Endothelial cell of umbilical vein (primary cell): ENCODE data around the gene LSMEM2. TPM values are rescaled to one million over a fixed set of nuclear protein-coding genes. Genes with fewer than 3 reads are reported as not detected.

ENCODE experiments used
- BruUV-seq: library from RNA; stranded (reverse); fragments of 400-500 nt; replicated peaks from 2 replicates; lab custom pipeline; 2021; lab: Mats Ljungman, UMichigan
- CTCF ChIA-PET: fragments of 300-600, 350-600 bp; sonication (Branson Sonifier 250); formaldehyde crosslinking; loops from one replicate; lab custom pipeline; 2021; ENCODE audit warnings: antibody characterized with exemption, inconsistent platforms; lab: Charles Lee
- POLR2A ChIA-PET: fragments of 300-600, 350-600 bp; sonication (Branson Sonifier 250); formaldehyde crosslinking; loops from one replicate; lab custom pipeline; 2021; ENCODE audit warnings: antibody characterized with exemption, inconsistent platforms; lab: Charles Lee
- DNase-seq: peaks from one replicate; pipeline ENCODE4 v3.0.0-alpha.2; 2011; ENCODE audit warnings: low read depth, low spot score
- FAIRE-seq: peaks from 2 replicates; lab custom pipeline; 2011; peaks lifted over from hg19 to GRCh38; lab: Jason Lieb, UNC
- H2AFZ ChIP-seq: 2 replicates; pipeline ENCODE4 v1.6.0; 2012; ENCODE audit warnings: low read depth, low read length, control low read depth, inconsistent platforms
- H3K27ac ChIP-seq: 2 replicates; pipeline ENCODE4 v1.5.1; 2011; ENCODE audit warnings: low read depth, mild to moderate bottlenecking, control low read depth, low read length, moderate library complexity; ENCODE audit not compliant: insufficient read depth
- H3K27me3 ChIP-seq, 2 experiments: 2 replicates each; pipeline versions ENCODE4 v1.6.0 to v1.6.1; 2011; ENCODE audit warnings: low read length in 2 of 2, mixed read lengths in 1 of 2; ENCODE audit not compliant: control insufficient read depth in 2 of 2, insufficient read depth in 2 of 2
- H3K36me3 ChIP-seq, 2 experiments: 2 replicates in 1 of 2; 3 replicates in 1 of 2; pipeline ENCODE4 v1.5.1; 2011; ENCODE audit warnings: low read length in 2 of 2, mild to moderate bottlenecking in 1 of 2, moderate library complexity in 1 of 2; ENCODE audit not compliant: control insufficient read depth in 2 of 2, insufficient read depth in 2 of 2; ENCODE audit errors: extremely low read depth in 1 of 2
- H3K4me1 ChIP-seq: 3 replicates; pipeline ENCODE4 v1.5.1; 2011; ENCODE audit warnings: mild to moderate bottlenecking, low read length; ENCODE audit not compliant: control insufficient read depth, insufficient read depth; ENCODE audit errors: extremely low read depth
- H3K4me2 ChIP-seq: 2 replicates; pipeline ENCODE4 v1.6.1; 2011; ENCODE audit warnings: low read length, control low read depth, mixed read lengths; ENCODE audit not compliant: insufficient read depth
- H3K4me3 ChIP-seq, 3 experiments: fragments of 200-600 bp in 1 of 3; sonication (generic), shearing (Covaris generic) in 1 of 3; replicated peaks in 1 of 3; 2 replicates each; pipeline ENCODE4 v1.5.1; 2011 to 2016; ENCODE audit warnings: control low read depth in 3 of 3, low read length in 3 of 3, mild to moderate bottlenecking in 2 of 3, inconsistent platforms in 1 of 3, low read depth in 1 of 3, moderate library complexity in 1 of 3; ENCODE audit not compliant: insufficient read depth in 1 of 3
- H3K79me2 ChIP-seq: 2 replicates; pipeline ENCODE4 v1.6.0; 2012; ENCODE audit warnings: low read length, inconsistent platforms; ENCODE audit not compliant: control insufficient read depth, insufficient read depth
- H3K9ac ChIP-seq: replicated peaks from 2 replicates; pipeline ENCODE3; 2011; ENCODE audit warnings: low read length, control low read depth; ENCODE audit not compliant: insufficient read depth; ENCODE audit errors: extremely low read depth
- H3K9me1 ChIP-seq: replicated peaks from 3 replicates; pipeline ENCODE4 v1.6.0; 2011; ENCODE audit warnings: mild to moderate bottlenecking, low read length; ENCODE audit not compliant: control insufficient read depth, insufficient read depth; ENCODE audit errors: extremely low read depth
- H3K9me3 ChIP-seq: replicated peaks from 2 replicates; pipeline ENCODE4 v1.5.1; 2012; ENCODE audit warnings: low read length, inconsistent platforms; ENCODE audit not compliant: control insufficient read depth, insufficient read depth
- H4K20me1 ChIP-seq: replicated peaks from 2 replicates; pipeline ENCODE3; 2011; ENCODE audit warnings: mild to moderate bottlenecking, low read length; ENCODE audit not compliant: control insufficient read depth, insufficient read depth; ENCODE audit errors: extremely low read depth
- POLR2A ChIP-seq: IDR thresholded peaks from 2 replicates; pipeline ENCODE4 v1.6.1; 2012; ENCODE audit warnings: low read depth, mild to moderate bottlenecking, control low read depth, low read length
- POLR2AphosphoS5 ChIP-seq: IDR thresholded peaks from 2 replicates; pipeline ENCODE4 v1.6.1; 2012; ENCODE audit warnings: low read depth, mild to moderate bottlenecking, control low read depth, low read length, moderate library complexity; ENCODE audit not compliant: insufficient read depth
- dilution Hi-C: fragments of 300-500 bp; cut with MboI; formaldehyde crosslinking; loops from one replicate; pipeline ENCODE4 v1.15.0; 2019; ENCODE audit warnings: low sequenced_read_pairs; ENCODE audit not compliant: extremely low pct_ligation_motif_present
- intact Hi-C: fragments of 100-400 bp; cut with micrococcal nuclease; formaldehyde crosslinking; loops from one replicate; pipeline ENCODE4 v1.10.0; 2022
- polyA plus RNA-seq, 4 experiments: library from polyadenylated mRNA; depleted of rRNA in 3 of 4; stranded (reverse) in 3 of 4; unstranded in 1 of 4; fragments of >200 nt; gene quantifications; 2 replicates each; pipeline versions ENCODE4 v1.2.1 to v1.2.3, GENCODE V29; 2011 to 2012; ENCODE audit warnings: missing spikeins in 1 of 4
- total RNA-seq: library from RNA; stranded (reverse); gene quantifications from 2 replicates; pipeline ENCODE4 v1.2.3, GENCODE V29; 2021
- TF ChIP-seq, protein P1 (sequence below), 2 donors: IDR thresholded peaks; 1 replicate in 1 of 2; 2 replicates in 1 of 2; pipeline ENCODE4 v1.5.1; 2011; ENCODE audit warnings: low read length in 2 of 2, mild to moderate bottlenecking in 2 of 2, moderate library complexity in 2 of 2, control low read depth in 1 of 2, inconsistent platforms in 1 of 2, low read depth in 1 of 2; ENCODE audit not compliant: insufficient read depth in 1 of 2; ENCODE audit errors: extremely low read depth in 1 of 2
- TF ChIP-seq, protein P2 (sequence below): IDR thresholded peaks from 2 replicates; pipeline ENCODE4 v1.6.1; 2011; ENCODE audit not compliant: insufficient read depth, insufficient read length

Gene LSMEM2
- total and polyA plus RNA-seq, 2 donors (not counting 3 experiments of a cell fraction or from before 2014, with no cell fraction given): not detected

DNA sequence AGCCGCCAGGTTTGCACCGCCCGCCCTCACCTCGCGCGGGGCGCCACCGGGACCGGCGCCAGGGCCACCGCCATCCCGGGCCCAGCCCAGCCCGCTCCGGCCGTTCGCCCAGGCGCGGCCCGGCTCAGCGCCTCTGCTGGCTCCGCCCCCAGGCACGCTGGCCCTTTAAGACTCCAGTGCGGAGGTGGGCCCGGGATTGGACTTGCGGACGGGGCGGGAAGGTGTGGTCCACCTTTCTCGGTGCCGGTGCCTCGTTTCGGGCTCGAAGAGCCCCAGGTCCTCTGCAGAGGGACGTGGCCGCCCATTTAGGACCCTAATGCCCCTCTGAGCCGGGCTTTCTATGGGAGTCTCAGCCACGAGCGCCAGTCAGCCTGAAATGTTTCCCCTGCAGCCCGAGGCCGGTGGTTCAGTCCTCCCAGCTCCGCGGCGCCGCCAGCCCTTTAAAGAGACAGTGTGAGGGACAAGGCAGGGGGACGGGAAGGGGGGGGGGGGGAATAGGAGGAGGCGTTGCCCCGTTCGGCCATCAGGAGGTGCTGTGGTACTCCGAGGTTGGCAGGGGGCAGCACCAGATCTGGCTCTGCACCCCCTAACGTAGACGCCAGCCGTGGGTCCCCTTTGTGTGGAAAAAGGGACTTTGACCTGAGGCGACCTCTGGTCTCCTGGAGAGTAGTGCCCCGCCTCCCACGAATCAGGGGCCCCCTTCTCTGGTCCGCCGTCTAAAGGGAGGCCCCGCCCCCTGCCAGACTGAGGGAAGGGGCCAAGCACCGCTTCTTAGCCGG lies 42.6 kb downstream of the LSMEM2 start:
- peak overlapping the region; percentile 75 for H3K4me2 ChIP-seq
- no peaks in the 10 kb centered on the region for H4K20me1 ChIP-seq
- FAIRE-seq (peak; percentile 97), DNase-seq (peak; percentile 91)
- H3K9me1 ChIP-seq: no peaks in the 10 kb centered on the region
- H3K27ac ChIP-seq: peak overlapping the region; percentile 99
- TF ChIP-seq, protein P1, sequence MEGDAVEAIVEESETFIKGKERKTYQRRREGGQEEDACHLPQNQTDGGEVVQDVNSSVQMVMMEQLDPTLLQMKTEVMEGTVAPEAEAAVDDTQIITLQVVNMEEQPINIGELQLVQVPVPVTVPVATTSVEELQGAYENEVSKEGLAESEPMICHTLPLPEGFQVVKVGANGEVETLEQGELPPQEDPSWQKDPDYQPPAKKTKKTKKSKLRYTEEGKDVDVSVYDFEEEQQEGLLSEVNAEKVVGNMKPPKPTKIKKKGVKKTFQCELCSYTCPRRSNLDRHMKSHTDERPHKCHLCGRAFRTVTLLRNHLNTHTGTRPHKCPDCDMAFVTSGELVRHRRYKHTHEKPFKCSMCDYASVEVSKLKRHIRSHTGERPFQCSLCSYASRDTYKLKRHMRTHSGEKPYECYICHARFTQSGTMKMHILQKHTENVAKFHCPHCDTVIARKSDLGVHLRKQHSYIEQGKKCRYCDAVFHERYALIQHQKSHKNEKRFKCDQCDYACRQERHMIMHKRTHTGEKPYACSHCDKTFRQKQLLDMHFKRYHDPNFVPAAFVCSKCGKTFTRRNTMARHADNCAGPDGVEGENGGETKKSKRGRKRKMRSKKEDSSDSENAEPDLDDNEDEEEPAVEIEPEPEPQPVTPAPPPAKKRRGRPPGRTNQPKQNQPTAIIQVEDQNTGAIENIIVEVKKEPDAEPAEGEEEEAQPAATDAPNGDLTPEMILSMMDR (IDR thresholded peaks at IDR 0.05; ENCODE audit: extremely low read depth in 1 of 2, insufficient read depth in 1 of 2, low read depth in 1 of 2, low read length in 2 of 2): peak; percentile 41 to 82
- TF ChIP-seq, protein P2, sequence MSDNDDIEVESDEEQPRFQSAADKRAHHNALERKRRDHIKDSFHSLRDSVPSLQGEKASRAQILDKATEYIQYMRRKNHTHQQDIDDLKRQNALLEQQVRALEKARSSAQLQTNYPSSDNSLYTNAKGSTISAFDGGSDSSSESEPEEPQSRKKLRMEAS: no peak
- TF ChIP-seq POLR2A (no peak), POLR2AphosphoS5 (peak; percentile 81)
- no peaks in the 10 kb centered on the region for H3K9me3 ChIP-seq
- H3K4me1 ChIP-seq: peaks cover 63% of the 10 kb centered on the region
- peak overlapping the region; percentile 65 to 89 (median 89) for H3K4me3 ChIP-seq
- dilution Hi-C loops (no loop called here), intact Hi-C loops (loop anchor here (1.0 to 2.0 kb wide), 2 partner anchors 29 to 155 kb away; partner anchors contain the start of gene IFRD2)
- no TSS peak for BruUV-seq
- ChIA-PET CTCF (interaction anchor here (0.5 to 4.3 kb wide), 14 partner anchors 13 to 1360 kb away, joined by 3 to 36 read pairs (median 3); partner anchors contain the start of genes CYB561D2, HYAL3, NAA80 and NPRL2), POLR2A (interaction anchor here (0.6 to 5.1 kb wide), 2 partner anchors 14 to 63 kb away, joined by 3 to 38 read pairs; no protein-coding TSS in a partner anchor)
- peak overlapping the region; percentile 89 for H3K9ac ChIP-seq
- no peaks in the 10 kb centered on the region for H3K27me3 ChIP-seq
- H3K36me3 ChIP-seq: peaks cover 11 to 40% of the 10 kb centered on the region in 2 experiments
- H3K79me2 ChIP-seq: peaks cover 49% of the 10 kb centered on the region
- no peak overlapping the region for H2AFZ ChIP-seq
